Measurements from ENCODE around the gene PKP1. TPM values are rescaled to one million over a fixed set of nuclear protein-coding genes. Genes with fewer than 3 reads are reported as not detected.

The PKP1 gene
- total and polyA plus RNA-seq, 10 of the 15 experiments (the other 5 are each of a cell fraction or from before 2014, with no cell fraction given), result 0.03 TPM; not detected in 9

- TF ChIP-seq ZNF687 (IDR thresholded peaks at IDR 0.05) (no peak), TCF3 (IDR thresholded peaks at IDR 0.05; ENCODE audit: borderline replicate concordance, insufficient read depth, low read depth, low read length) (no peak), RELB (IDR thresholded peaks at IDR 0.05; ENCODE audit: low read depth) (no peak), NKRF (conservative IDR thresholded peaks at IDR 0.05) (no peak), BMI1 (IDR thresholded peaks at IDR 0.05; ENCODE audit: borderline replicate concordance) (no peak), EZH2 (IDR thresholded peaks at IDR 0.05; ENCODE audit: borderline replicate concordance, control insufficient read depth, low read depth, low read length) (no peak), PAX8 (IDR thresholded peaks at IDR 0.05) (no peak), MTA2 (IDR thresholded peaks at IDR 0.05; ENCODE audit: low read depth) (no peak), TCF12 (IDR thresholded peaks at IDR 0.05; ENCODE audit: low read depth, low read length) (no peak), RAD21 (IDR thresholded peaks at IDR 0.05; ENCODE audit: insufficient read depth, low read depth, low read length) (no peak), POU2F2 (IDR thresholded peaks at IDR 0.05; ENCODE audit: borderline replicate concordance, low read depth, low read length) (no peak)
These were observed 70.1 kb downstream of the PKP1 start (continued) for GRCh38 chr1:201353186-201353940.
